H54 (cell line): ENCODE data around the gene PEX6.

Experiments
- DNase-seq: peaks from one replicate; pipeline ENCODE4 v3.0.0; 2011; ENCODE audit warnings: low spot score, mixed read lengths; ENCODE audit not compliant: insufficient read length
- FAIRE-seq: peaks from 3 replicates; lab custom pipeline; 2011; peaks lifted over from hg19 to GRCh38; lab: Jason Lieb, UNC
- POLR2A ChIP-seq: IDR thresholded peaks from 2 replicates; pipeline ENCODE4 v1.6.1; 2011; ENCODE audit warnings: low read depth, mild to moderate bottlenecking, low read length

Gene PEX6

DNA sequence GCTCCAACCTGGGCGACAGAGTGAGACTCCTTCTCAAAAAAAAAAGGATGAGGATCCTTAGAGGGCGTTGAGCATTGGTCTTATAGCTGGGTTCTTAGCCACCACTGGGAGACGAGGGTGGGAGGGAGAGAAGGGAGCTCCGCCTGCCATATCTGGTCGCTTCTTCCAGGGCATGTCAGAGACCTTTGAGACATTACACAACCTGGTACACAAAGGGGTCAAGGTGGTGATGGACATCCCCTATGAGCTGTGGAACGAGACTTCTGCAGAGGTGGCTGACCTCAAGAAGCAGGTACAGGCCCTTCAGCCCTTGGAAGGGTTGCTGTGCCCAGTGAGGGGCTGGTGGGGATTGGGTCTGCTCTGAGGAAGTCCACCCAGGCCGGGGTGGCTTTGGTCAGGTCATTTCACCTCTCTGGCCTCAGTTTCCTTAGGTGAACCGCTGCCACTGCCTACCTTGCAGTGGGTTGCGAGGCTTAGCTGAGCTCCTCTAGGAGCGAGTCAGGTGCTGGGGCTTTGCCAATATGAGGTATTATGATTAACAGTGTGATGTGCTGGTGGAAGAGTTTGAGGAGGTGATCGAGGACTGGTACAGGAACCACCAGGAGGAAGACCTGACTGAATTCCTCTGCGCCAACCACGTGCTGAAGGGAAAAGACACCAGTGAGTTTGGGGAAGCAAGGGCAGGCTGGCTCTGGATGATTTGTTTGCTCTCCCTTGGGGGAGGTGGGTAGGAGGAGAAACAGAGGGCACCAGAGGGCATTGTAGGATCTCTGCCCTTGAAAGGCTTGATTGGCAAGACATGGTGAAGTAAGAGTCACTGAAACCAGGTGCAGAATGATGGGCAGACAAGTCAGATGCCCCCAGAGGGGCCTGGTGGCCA is 41.2 kb downstream of the PEX6 start:
- TF ChIP-seq POLR2A, result no peak
- FAIRE-seq (no peak), DNase-seq (no peak)

DNA sequence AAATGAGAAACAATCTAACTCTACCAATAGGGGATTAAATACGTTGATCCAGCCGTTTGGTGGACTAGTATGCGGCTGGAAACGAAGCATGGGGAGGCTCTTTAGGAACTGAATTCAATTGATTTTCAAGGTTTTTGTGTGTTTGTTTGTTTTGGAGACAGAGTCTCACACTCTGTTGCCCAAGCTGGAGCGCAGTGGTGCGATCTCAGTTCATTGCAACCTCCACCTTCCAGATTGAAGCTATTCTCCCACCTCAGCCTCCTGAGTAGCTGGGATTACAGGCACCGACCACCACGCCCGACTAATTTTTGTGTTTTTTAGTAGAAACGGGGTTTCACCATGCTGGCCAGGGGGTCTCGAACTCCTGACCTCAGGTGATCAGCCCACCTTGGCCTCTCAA is 42.6 kb downstream of the PEX6 start:
- no peak for FAIRE-seq
- DNase-seq, result no peak
- TF ChIP-seq POLR2A, result no peak

DNA sequence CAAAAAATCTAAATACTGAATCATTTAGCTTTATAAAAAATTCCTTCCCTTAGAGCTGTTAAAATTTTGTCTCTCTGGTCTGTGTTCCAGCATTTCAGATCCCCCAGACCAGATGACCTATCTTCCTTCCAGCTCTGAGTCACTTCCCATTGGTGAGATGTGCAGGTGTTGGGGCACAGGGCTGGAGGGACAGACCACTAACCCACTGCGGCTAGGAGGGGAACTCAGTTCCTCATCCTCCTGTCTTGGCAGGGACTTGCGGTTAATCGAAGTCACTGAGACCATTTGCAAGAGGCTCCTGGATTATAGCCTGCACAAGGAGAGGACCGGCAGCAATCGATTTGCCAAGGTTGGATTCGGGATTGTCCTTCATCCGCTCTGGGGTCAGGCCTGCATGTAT is 43.7 kb downstream of the PEX6 start:
- no peak for DNase-seq
- TF ChIP-seq POLR2A, result no peak
- FAIRE-seq, result no peak

DNA sequence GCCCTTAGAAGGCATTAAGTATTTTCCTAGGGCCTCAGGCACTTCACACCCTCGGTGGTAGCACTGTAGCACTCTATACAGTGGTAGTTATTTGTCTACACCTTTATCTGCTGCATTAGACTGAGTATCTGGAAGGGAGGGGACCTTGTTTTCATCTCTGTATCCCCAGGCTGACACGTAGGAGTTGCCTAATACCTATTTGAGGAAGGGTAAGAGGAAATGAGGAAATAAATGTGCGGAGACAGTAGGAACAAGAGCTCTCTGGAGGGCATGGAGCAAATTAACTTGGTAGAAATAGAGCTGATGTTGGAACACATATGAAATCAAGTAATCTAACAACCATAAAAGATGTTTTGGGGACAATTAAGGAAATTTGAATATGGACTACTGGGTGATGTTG is 45.8 kb downstream of the PEX6 start:
- no peak for DNase-seq
- no peak for TF ChIP-seq POLR2A
- FAIRE-seq, result no peak

DNA sequence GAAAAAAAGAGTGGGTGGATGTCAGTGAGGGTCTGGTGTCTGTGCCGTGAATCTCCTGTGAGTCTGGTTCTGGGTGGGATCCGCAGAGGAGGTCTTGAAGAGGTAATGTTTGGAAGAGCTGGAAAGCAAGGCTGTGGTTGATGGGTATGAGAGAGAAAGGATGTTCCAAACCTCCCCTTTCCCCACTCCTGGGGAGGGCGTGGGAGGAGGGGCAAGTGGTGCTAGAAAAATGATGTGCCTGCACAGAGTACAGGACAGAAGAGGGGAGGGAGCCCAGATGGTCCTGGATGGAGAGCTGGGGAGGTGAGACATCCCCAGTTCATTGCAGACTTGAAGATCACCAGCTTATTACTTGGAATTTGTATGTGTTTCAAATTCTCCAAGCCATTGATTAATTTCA is 46.6 kb downstream of the PEX6 start:
- DNase-seq, result no peak
- FAIRE-seq, result no peak
- TF ChIP-seq POLR2A, result no peak

DNA sequence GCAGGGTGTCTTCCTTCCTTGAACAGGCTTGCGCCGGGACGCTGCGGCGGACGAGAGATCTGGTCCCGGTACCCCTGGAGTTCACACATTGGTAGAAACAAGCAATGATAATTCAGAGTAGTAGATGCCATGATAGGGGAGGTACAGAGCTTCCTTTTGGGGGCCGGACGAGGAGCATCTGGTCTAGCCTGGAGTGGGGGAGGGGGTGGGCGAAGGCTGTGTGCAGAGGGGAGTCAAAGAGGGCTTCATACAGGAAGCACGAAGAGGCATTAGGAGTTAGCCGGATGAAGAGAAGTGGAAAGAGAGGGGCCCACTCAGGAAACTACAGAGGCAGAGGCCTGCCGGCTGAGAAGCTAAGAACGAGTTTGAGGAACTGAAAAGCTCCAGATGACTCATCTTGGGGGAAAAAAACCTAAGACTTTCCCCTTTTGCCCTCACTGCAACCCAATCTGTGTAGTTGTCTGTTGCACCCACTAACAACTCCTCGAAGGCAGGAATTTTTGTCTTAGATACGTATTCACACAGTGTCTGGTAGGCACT is 49.1 kb downstream of the PEX6 start:
- DNase-seq (no peak), FAIRE-seq (no peak)
- peak; percentile 7; the same call in 1 of the 2 replicates for TF ChIP-seq POLR2A

DNA sequence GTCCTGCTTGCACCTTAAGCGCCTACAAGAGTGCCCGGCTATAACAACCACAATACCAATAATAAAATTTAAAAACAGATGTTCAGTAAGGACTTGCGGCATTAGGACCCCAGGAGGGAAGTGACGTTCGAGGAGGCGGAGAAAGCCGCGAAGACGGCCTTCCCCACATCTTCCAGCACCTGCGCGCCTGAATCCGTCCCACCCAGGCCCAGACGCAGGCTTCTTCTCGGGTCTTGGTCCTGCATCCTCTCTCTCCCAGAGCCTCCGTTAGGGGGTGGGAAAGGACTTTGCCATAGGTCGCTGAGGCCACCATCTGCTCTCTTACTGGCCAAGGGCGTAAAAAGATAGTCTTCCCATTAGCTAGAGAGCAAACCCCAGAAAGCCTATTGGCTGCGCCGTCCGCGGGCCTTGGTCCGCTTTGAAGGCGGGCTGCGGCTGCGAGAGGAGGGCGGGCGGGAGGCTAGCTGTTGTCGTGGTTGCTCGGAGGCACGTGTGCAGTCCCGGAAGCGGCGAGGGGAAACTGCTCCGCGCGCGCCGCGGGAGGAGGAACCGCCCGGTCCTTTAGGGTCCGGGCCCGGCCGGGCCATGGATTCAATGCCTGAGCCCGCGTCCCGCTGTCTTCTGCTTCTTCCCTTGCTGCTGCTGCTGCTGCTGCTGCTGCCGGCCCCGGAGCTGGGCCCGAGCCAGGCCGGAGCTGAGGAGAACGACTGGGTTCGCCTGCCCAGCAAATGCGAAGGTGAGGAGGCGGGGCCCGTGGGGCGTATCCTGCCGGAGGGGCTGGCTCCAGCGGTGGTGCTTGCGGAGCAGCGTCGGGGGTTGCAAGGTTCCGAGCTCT is 49.8 kb downstream of the PEX6 start, which contains the start of gene CNPY3:
Gene CNPY3 (plus strand): TSS at position 495 of the 835 bp plus-strand sequence. CDS start 91 bp downstream, at position 586.
- peak; percentile 48 for TF ChIP-seq POLR2A
- DNase-seq, result peak; percentile 94
- FAIRE-seq, result peak; percentile 60

DNA sequence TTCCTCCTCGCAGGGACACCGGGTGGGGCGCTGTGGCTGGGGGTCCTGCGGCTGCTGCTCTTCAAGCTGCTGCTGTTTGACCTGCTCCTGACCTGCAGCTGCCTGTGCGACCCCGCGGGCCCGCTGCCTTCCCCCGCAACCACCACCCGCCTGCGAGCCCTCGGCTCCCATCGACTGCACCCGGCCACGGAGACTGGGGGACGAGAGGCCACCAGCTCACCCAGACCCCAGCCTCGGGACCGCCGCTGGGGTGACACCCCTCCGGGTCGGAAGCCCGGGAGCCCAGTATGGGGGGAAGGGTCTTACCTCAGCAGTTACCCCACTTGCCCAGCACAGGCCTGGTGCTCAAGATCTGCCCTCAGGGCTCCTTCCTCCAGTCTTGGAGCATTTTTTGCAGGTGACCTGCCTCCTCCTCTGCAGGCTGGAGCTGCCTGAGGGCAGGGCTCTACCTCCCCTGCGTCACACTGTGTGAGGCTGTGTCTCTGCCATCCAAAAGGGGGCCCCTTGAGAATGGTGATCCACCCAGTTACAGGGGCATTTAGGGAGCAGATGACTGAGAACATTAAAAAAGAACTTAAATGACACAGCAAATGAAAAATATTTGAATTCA is 53.6 kb downstream of the PEX6 start:
- DNase-seq (no peak), FAIRE-seq (no peak)
- TF ChIP-seq POLR2A, result no peak

DNA sequence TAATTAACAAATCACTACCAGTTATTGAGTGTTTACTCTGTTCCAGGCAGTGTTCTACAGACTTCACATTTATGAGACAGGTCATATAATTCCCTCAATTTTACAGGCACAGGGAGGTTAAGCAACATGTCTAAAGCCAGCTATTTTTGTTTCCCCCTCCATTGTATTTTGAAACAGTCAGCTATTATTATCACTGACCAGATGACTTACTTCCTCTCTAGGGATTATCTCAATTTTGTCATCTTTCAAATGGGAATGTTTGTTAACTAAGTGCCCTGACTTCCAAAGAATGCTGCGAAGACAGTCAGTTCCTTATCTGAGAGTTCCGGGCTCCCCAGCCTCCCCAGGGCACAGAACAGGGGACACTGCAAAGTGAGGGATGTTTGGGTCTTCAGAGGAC is 55.3 kb downstream of the PEX6 start:
- DNase-seq (no peak), FAIRE-seq (no peak)
- TF ChIP-seq POLR2A, result no peak

DNA sequence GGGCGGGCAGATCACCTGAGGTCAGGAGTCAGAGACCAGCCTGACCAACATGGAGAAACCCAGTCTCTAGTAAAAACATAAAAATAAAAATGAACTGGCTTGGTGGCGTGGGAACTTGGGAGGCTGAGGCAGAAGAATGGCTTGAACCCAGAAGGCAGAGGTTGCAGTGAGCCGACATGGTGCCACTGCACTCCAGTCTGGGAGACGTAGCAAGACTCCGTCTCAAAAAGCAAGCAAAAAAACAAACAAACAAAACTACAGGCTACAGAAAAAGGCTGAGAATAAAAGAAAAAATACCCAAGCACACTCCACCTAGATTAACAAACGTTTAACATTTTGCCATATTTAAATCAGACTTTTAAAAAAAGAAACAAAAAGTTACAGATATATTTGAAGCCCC is 57.2 kb downstream of the PEX6 start:
- TF ChIP-seq POLR2A, result no peak
- FAIRE-seq, result no peak
- no peak for DNase-seq

DNA sequence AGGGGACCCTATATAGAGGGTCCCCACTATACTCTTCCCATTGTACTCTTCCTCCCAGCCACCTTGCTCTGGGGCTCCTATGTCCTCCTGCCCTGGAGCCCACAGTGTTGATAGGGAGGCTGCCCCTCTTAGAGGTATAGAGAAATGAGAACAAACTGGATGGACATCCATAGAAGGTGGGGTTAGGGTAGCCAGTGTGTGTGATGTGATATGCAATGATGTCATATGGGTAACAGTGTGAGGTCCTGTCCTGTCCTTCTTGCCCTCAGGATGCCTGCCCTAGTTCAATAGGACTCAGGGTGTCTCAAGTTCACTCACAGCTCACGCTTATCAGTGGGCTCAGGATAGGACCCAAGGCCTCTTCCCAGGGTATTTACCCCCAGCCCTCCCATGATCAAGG is 62.7 kb downstream of the PEX6 start:
- TF ChIP-seq POLR2A, result no peak
- FAIRE-seq (no peak), DNase-seq (no peak)

DNA sequence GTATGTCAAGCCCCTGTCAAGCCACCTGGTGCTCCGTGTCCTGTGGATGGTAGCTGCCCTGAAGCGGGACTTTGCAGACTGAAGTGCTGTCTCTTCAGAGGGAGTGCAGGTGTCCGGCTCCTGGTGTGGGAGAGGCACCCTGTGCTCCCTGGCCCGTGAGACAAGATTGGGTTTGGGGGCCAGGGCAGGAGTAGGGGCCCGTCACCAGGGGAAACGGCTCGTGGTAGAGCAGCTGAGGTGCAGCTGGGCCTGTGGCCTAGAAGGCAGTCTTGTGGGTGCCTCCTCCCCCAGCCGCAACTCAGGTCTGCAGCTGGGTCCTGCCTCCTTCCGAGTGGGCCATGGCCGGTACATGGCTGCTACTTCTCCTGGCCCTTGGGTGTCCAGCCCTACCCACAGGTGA is 63.2 kb downstream of the PEX6 start, which contains the start of gene PTCRA:
Gene PTCRA (plus strand): TSS at position 322 of the 400 bp plus-strand sequence. CDS start 17 bp downstream, at position 339.
- no peak for TF ChIP-seq POLR2A
- no peak for FAIRE-seq

DNA sequence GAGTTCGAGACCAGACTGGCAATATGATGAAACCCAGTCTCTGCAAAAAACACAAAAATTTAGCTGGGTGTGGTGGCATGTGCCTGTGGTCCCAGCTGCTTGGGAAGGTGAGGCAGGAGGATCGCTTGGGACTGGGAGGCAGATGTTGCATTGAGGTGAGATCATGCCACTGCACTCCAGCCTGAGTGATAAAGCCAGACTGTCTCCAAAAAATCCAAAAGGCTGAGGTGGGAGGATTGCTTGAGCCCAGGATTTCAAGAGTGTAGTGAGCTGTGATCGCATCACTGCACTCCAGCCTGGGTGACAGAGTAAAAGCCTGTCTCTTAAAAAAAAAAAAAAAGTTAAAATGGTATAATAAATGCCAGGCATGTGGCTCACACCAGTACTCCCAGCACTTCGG is 64.4 kb downstream of the PEX6 start:
- no peak for TF ChIP-seq POLR2A
- FAIRE-seq, result no peak

More for the DNA sequence above, 63.2 kb downstream of the PEX6 start, which contains the start of gene PTCRA:
- no peak for DNase-seq

More for the DNA sequence above, 64.4 kb downstream of the PEX6 start:
- no peak for DNase-seq
